AG10803 (cell line): ENCODE results near the gene CBARP.

Experiments used
- DNase-seq: peaks from one replicate; pipeline ENCODE4 v3.0.0; 2010; ENCODE audit warnings: low read depth
- H3K4me3 ChIP-seq: 2 replicates; pipeline ENCODE4 v1.5.1; 2011; ENCODE audit warnings: mild to moderate bottlenecking, low read length, control low read depth
- TF ChIP-seq, protein P1 (sequence below): conservative IDR thresholded peaks from 2 replicates; pipeline ENCODE4 v1.5.1; 2011; ENCODE audit warnings: mild to moderate bottlenecking, low read length, control low read depth, inconsistent platforms

Gene CBARP

GRCh38 chr19:1233115-1233667 is 4.6 kb downstream of the CBARP start:
- DNase-seq = no peak
- TF ChIP-seq, protein P1, sequence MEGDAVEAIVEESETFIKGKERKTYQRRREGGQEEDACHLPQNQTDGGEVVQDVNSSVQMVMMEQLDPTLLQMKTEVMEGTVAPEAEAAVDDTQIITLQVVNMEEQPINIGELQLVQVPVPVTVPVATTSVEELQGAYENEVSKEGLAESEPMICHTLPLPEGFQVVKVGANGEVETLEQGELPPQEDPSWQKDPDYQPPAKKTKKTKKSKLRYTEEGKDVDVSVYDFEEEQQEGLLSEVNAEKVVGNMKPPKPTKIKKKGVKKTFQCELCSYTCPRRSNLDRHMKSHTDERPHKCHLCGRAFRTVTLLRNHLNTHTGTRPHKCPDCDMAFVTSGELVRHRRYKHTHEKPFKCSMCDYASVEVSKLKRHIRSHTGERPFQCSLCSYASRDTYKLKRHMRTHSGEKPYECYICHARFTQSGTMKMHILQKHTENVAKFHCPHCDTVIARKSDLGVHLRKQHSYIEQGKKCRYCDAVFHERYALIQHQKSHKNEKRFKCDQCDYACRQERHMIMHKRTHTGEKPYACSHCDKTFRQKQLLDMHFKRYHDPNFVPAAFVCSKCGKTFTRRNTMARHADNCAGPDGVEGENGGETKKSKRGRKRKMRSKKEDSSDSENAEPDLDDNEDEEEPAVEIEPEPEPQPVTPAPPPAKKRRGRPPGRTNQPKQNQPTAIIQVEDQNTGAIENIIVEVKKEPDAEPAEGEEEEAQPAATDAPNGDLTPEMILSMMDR = no peak
- no peak overlapping the region for H3K4me3 ChIP-seq

GRCh38 chr19:1232652-1233072 is 5.1 kb downstream of the CBARP start:
- no peak for DNase-seq
- TF ChIP-seq, protein P1 = no peak
- H3K4me3 ChIP-seq = no peak overlapping the region

GRCh38 chr19:1231729-1232637 is 5.8 kb downstream of the CBARP start:
- DNase-seq = no peak
- TF ChIP-seq, protein P1 = no peak
- no peak overlapping the region for H3K4me3 ChIP-seq

DNA sequence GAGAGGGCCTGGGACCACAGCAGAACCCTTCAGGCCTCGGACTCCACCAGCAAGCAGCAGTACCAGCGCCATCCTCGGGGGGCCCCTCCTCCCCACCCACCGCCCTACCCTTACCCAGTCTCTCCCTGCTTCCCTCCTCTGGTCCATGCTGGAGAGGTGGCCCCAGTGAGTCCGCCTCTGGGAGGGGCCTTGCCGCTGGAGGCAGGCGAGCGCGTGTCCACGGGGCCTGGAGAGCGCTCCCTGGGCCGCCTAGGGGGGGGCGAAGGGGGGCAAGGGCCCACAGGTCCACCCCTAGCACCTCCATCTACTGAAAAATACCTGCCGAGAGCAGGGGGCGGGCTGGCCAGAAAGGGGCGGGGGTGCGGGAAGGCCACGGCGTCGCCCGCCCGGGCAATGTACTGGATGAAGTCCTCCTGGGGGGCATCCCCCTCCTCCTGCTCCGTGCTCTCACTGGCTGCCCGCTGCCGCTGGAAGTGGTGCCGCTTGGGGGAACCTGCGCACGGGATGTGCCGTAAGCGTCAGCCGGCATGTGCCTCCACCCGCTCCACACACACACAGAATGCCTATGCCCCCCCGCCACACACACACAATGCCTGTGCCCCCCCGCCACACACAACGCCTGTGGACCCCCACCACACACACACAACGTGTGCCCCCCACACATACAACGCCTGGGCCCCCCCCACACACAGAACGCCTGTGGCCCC is 6.9 kb downstream of the CBARP start:
- TF ChIP-seq, protein P1 = no peak
- DNase-seq = no peak
- H3K4me3 ChIP-seq = no peak overlapping the region

GRCh38 chr19:1229924-1230782 is 7.7 kb downstream of the CBARP start:
- H3K4me3 ChIP-seq = no peak overlapping the region
- DNase-seq = no peak
- TF ChIP-seq, protein P1 = no peak

GRCh38 chr19:1229056-1229923 is 8.5 kb downstream of the CBARP start:
- TF ChIP-seq, protein P1 = no peak
- no peak for DNase-seq
- H3K4me3 ChIP-seq = no peak overlapping the region
